ENCODE results near the gene CLDN17.

CLDN17 gene

DNA sequence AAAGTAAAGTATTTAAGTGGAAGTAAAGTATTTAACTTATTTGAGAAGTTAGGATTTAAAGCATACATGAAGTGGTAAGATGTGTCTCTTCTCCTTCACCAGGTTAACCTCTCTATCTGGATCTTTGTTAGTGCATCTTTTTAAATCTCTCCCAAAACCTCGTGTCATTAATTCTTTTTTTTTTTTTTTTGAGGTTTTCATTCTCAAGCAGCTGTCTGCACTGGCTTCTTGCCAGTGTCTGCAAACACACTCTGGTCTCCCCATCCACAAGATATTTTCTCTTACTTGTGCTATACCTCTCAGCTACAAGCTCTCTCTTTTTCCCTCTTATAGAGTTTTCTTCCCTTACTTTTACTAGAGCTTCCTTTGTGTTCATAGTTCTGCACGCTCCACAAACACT lies 49.0 kb downstream of the CLDN17 start:
- DNase-seq (ENCODE audit: low spot score): no peak

DNA sequence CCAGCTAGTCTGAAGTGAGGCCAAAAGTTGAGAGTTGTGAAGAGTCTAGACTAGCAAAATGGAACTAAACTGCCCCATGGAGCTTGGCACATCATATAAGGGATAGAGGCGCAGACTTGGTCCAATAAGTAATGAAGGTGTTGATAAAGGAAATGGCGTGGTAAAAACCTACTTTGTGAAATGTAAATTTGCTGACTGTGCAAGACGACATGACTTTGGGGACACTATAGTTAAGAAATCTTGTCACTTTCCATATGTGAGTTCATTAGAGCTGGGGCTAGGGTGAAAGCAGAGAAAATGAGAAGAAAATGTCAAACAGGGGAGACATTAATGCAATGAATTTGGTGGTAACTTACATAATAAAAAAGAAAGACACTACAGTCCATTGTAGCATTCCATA lies 50.1 kb downstream of the CLDN17 start:
- DNase-seq (ENCODE audit: low spot score): no peak
